HG02938 (cell line): ENCODE data around the gene CHRDL1.
"Not testable (repeated sequence)": the region's sequence is repeated elsewhere in the genome, so short reads cannot be mapped to it uniquely, and the experiment has no call there.

ENCODE experiments used
- ATAC-seq: cut with Tn5 transposase; IDR thresholded peaks from one replicate; pipeline ENCODE4 v1.9.1; 2021; ENCODE audit warnings: mild to moderate bottlenecking, moderate library complexity; ENCODE audit not compliant: unreplicated experiment

The CHRDL1 gene, protein sequence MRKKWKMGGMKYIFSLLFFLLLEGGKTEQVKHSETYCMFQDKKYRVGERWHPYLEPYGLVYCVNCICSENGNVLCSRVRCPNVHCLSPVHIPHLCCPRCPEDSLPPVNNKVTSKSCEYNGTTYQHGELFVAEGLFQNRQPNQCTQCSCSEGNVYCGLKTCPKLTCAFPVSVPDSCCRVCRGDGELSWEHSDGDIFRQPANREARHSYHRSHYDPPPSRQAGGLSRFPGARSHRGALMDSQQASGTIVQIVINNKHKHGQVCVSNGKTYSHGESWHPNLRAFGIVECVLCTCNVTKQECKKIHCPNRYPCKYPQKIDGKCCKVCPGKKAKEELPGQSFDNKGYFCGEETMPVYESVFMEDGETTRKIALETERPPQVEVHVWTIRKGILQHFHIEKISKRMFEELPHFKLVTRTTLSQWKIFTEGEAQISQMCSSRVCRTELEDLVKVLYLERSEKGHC

DNA sequence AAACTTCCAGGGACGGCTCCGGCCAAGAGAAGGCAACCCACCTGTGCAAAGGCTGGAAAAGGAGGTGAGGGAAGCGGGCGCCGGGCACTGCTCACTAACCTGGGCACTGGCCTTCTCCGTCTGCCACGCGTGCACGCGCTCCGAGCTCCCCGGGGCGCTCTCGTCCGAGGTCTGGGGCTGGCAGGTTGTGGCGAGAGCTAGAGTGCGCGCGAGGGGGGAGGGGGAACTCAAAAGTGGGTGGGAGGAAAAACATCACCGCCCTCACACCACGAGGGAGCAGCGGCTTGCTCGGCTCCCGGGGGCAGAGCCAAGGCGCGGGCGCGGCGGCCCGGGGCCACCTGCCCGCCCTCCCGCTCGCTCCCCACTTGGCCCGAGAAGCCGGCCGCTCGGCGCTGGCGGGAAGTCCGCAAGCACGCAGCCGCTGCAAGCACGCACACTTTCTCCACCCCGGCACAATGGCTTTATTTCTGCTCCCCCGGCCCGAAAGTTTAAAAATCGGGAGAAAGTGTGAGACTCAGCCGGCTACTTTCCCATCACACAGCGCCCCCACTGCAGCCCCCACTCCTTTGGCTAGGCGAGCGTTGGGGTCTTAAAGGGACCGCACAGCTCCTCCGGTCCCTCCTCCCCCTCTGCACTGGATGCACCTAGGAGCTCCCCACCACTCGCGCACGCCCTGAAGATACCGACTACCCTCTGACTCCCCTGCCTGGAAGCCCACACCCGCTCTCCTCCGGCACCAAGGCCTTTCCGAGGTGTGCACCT, at the start of gene CHRDL1:
TSS of gene CHRDL1 (minus strand) at position 173 of the 762 bp plus-strand sequence. CDS start 3,636 bp downstream, outside the sequence.
- ATAC-seq, result no peak

DNA sequence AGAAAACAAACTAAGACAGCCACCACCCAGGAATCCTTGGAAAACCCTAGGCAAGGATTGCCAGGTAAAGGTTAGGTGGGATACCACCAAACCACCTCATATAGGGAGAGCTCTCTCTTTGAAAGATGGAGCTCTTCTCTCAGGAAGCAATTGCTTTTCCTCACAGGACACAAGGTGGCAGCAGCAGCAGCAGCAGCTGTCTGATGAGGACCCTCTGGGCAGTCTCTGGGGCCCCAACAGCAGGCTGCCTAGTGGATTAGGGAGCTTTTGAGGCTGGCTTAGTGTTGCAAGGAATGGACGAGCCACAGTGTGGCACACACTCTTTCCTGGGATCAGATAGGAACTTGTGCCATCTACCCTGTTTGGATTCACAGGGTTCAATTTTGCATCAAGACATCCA, 41.4 kb upstream of the CHRDL1 start:
- no peak for ATAC-seq

DNA sequence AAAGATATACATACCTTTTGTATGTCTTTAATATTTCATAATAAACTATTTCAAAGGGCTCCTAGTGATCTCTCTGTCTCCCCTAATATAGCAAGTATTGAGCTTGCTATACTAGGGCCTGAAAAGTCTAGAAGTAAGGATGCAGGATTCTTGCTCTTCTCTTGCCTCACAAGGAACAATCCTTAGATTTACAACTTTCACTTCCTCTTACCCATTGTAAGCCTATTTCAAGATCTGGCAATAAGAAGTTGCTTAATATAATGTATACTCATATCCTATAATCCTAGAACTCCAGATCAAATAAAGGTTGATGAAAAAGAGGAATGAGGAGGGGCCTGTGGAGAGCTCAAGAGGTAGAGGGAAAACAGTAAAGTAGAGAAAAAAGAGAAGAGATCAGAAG, 40.8 kb upstream of the CHRDL1 start:
- no peak for ATAC-seq

DNA sequence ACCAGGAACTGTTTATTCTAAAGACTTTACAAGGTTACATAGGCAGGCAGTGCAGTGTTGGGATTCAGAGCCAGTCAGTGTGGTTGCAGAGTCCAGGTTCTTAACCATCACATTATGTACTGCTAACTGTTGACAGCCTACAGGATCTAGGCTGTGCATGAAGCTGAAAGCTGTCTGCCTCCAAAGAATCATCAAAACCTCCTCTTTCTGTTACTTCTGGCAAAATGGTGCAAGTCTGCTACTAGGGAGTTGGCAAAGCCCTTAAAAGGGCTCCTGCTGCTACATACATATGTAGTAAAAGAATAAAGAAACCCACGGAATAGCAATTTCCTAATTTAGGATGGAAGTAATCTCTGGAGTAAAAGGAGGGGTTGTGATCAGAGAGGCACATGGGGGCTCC, 40.4 kb upstream of the CHRDL1 start:
- no peak for ATAC-seq

DNA sequence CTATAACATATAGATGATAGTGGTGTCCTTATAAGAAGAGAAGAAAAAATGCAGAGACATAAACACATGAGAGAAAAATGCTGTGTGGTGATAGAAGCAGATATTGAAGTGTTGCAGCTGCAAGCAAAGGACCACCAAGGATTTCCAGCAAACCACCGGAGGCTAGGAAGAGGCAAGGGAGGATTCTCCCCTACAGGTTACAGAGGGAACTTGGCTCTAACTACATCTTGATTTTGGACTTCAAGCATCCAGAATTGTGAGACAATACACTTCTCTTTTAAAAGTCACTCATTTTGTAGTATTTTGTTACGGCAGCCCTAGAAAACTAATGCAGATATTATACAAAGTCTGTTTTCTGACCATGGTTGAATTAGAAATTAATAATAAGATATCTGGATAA, 30.4 kb upstream of the CHRDL1 start:
- ATAC-seq, result no peak

DNA sequence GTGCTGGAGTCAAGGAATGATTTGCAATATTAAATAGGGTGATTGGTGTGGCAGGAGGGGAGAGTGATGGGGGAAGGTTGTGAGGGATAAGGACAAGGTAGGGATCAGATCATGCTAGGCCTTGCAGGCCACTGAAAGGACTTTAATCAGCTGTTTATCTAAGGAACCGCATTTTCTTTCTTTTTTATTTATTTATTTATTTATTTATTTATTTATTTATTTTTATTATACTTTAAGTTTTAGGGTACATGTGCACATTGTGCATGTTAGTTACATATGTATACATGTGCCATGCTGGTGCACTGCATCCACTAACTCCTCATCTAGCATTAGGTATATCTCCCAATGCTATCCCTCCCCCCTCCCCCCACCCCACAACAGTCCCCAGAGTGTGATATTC, 20.9 kb upstream of the CHRDL1 start:
- ATAC-seq, result not testable (repeated sequence)

DNA sequence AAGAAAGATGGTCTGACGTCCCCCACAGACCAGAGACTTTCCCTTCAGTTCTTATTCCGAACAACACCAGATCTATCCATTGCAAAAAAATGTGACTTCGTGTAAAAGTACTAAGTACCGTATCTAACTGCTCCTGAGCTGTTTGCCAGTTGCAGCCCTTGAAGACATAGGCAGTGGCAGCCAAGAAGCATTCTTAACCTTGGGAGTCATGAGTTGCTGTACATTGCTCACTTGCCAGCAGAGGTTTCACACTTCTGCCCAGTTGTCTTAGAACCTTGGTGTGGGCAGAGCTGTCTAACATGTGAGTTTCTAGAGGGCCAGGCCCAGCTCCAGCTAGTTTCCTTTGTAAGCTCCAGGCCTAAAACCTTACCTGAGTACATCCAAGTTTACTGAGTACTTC, 10.5 kb upstream of the CHRDL1 start:
- no peak for ATAC-seq

DNA sequence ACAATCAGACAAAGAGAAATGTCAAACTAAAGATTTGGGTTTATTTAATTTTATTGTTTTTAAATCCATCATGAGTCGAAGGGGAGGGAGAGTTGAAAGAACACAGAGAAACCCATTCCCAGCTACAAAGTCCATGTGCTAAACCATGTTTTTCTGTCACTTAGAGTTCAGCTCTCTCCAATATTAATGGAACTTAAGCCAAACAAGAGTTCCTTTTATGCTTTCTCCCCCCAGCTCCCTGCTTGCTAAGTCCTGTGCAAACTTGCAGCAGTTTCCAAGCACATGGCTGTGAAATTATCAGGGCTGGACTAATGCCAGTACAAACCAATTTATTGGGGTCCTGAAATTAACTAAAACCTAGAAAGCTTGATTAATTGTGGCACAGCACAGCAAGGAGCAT, 9.7 kb upstream of the CHRDL1 start:
- ATAC-seq, result no peak

DNA sequence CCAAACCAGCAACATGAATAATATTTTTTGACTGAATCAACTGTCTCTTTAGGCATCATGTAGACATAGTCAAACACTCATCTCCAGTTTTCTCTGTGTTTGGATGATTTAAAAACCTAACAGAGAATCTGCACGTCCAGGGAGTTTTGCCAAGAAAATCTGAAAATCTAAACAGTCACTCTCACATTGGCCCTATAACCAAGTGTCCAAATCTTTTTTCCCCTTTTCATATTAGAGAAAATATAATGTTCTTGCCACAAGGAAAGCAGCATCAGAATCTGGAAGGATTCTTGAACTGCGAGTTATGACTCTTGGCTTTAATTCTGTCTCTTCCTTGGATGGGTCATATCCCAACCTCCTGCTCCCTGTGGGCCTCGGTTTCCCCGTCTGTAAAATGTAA, 8.8 kb upstream of the CHRDL1 start:
- ATAC-seq, result no peak

DNA sequence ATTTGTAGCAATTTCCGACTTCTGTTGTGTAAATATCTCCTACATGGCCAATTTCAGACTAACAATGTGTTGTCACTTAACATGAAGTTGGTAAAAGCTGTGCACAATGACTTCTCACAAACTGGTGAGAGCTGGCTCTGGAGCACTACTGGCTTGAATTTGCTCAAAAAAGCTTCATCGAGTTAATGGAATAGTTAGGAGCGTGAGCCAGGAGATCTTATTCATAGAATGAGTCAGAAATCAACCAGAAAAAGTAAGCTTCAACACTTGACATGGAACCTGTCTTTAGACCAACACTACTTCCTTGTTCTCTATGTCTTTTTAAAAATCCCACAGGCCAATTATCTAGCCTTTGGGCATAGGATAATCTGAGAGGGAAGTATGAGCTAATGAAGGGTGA, 7.9 kb upstream of the CHRDL1 start:
- no peak for ATAC-seq

DNA sequence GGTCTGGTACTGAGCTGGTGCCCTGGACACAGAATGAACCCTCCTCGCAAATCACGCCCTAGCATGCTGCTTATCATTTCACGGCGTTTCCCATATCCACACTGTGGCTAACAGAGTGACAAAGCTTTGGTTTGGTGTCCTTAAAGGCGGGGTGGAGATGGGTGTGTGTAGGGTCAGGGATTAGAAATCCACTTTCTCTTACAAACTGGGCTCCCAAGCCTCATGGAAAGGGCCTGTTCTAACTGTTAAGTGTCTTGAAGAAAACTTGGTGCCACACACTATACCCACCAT, 735 bp upstream of the CHRDL1 start:
- no peak for ATAC-seq

DNA sequence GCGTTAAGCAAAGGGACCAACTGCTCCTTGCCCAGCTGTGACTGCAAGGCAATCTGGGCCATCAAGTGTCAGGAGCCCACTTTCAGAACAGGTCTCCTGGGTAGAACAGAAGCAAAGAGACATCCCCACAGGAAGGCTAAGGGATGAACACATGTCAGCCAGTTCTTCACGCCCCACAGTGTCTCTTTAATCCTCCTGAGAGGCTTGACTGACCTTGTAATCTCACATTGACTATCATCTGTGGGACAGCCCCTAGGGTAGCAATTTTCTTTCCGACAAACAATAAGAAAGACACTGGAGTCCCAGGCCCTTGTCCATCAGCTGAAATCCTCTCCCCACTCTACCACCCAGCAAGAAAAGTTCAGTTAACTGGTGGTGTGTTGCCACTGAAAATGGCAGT, 1.0 kb downstream of the CHRDL1 start:
- no peak for ATAC-seq

DNA sequence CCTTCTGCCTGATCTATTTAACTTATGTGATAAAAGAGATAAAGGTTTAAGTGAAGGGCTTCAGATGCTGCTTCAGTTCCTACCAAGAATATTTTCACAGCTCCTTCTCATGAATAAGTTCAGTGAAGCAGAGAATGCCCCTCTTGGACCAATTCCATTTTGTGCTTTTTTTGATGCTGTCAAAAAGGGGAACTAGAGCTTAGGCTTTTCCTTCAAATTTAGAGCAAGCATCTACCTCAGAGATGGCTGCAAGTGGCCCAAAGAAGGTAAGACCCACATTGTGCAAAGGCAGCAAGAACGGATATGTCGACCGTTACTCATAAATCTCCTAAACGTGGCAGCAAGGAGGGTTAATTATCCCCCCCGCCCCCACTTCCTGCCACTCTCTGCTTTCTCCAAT, 4.5 kb downstream of the CHRDL1 start:
- no peak for ATAC-seq

DNA sequence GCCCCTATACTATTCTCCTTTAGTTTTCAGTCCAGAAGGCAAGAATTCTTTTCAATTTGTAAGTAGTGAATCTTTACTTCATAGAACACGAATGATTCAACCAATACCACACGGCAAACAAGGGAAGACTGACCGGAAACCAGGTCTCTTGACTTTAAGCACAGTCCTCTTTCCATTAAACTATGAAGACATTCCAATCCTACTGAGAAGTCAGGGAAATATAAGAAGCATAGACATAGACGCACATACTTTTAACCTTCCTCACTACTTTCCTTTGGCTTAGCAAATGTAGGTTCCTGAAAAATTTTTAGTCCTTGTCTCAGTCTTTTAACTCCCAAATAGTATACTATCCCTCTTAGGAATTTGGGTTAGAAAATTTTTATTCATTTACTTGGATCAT, 9.1 kb downstream of the CHRDL1 start:
- ATAC-seq, result no peak

DNA sequence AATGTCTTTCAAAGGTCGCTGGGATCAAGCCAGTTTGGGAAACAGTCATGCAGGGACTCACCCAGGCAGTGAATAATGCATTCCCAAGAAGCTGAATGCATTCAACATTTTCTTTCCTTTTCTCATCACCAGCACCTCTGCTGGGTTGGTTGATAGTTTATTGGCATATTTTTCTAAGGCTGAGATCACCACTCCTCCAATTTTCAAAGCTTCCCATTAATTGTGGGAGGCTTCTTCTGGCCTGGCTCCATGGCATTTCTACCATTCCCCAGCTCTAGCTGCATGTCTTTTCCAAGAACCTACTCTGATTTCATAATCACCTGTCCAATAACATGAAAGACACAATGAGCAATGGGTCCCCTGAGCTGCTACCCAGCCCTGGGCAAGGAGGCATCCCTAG, 35.8 kb downstream of the CHRDL1 start:
- ATAC-seq, result no peak

DNA sequence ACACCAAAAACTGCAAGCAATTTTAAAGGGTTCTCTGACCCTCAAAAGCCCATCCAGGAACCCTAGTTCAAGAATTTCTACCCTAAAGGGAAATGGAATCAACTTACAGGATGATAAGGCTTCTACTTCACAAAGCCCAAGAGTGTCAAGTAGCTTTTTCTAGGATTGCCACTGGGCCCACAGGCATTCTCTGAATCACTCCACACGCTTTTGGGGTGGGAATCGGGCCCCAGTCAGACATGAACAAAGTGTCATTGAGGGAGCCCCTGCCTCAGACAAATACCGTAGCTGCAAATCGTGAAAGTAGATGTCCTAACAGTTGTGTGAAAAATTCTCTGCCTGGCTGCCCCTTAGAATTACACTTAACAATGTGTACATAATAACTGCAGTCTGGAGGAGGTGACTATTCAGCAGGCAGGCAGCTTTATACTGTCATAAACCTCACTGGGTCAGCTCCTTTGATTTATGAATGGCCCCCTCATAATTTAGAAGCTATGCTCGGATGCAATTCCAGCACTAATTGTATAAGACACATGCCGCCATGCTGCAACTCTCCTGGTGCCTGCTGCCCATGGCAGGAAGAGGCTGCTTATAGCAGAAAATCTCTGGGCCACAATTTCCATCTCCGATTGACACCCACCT, 36.7 kb downstream of the CHRDL1 start:
- no peak for ATAC-seq

DNA sequence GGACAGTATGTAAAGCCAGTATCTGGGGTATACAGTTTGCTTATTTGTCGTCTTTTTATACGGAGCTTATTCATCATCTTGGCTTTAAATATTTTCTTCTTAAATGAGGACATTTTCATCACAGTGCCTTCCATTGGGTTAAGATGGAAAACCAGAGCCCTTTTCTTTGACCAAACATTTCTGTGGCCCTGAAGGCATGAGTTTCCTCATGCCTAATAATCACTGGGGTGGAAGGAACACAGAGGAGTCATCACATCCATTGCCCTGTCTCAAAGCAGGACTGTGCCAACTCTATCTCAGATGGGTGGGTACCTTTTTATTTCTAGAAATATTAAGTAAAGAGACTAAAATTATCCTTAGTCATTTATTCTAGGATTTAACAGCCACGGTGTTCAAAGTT, 40.0 kb downstream of the CHRDL1 start:
- ATAC-seq, result no peak

DNA sequence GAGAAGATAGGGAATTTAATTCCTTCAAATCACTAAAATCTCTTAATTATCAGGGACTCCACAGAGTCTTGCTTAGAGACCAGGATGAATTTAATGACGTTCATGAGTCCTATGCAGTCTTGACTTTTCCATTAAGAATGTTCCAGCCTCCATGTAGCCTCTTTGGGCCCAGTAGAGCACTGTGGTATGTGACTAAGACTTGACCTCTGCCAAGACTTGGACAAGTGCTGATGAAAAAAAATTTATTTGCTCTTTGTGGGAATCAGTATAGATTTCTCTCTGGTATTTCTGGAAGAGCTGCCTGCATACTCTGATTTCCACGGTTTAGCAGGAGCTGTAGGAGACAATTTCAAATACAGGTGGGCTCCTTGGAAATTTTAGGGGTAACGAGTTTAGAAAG, 40.6 kb downstream of the CHRDL1 start:
- ATAC-seq, result no peak

DNA sequence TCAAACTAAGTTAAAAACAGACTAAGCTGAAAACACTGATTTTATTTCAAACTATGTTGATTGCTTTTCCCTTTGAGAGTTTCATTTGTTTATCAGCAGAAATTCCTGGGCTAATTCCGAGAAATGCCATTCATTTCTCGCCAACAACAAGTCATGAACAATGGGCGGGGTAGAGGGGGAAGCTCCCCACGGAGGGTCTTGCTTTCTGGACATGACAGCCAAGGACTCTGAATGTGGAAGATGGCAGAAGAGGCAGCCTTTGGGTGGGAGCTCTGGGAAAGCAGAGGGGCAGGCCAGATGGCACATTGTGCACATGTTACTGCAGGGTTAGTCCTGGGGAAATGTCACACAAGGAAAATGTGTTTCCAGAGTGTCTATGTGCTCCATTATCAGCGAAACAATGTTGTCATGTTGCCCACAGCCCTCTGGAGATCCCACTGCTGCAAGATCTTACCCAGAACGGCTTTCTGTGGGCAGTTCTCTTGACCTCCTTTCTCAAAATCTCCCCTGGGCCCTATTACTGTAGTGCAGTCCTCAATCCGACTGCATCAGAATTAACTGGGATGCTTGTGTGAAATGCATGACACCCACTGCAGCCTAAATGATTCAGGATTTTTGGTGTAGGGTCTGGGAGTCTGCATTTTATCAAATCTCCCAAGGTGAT, 45.0 kb downstream of the CHRDL1 start:
- no peak for ATAC-seq

DNA sequence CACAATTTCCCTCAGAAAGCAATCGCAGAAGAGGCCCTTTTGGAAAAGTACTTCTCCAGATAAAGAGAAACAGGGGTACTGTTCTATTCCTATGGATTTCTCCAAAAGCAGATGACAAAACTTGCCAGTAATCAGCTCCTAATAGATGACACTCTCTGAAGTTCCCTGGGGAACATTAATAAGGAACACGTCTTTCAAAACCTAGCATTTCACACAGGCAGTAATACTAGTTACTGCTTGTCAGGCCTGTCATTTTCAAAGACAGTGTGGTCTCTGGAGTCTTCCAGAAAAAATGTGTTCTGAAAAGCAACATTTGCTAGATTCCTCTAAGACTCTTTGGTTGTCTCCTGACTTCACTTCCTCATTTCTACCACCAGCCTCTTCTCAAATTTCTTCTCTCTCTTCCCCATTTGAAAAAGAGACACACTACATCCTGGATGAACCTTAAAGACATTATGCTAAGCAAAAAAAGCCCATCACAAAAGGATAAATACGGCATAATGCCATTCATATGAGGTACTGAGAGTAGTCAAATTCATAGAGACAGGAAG, 47.3 kb downstream of the CHRDL1 start:
- no peak for ATAC-seq

DNA sequence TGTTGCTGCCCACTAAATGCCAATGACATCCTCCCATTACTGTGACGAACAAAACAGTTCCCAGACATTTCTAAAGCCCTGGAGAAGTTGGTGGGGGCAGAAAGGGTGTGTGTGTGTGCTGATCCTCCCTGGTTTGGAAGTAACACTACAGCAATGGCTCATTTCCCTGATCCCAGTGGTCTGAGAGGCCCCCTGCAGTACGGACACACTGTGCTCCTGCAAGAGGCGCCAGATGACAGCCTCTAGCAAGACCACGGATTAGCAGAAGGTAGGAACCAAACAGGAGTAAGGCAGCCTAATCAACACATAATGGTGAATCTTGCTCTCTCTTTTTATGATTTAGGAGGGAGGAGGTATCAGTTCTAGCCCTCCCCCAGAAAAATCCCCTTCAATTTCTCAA, 49.6 kb downstream of the CHRDL1 start:
- no peak for ATAC-seq
